Measurements from ENCODE around the gene TMEM170A. TPM values are rescaled to one million over a fixed set of nuclear protein-coding genes. Genes with fewer than 3 reads are reported as not detected.
A peak's percentile ranks its signal among the peaks of the same experiment; 100 is the strongest.
"Not testable (repeated sequence)": the region's sequence is repeated elsewhere in the genome, so short reads cannot be mapped to it uniquely, and the experiment has no call there.

TMEM170A gene
- total and polyA plus RNA-seq, 8 donors = 4.3 to 12.6 (median 8.6) TPM

GRCh38 chr16:75471723-75472633 lies 7.5 kb upstream of the TMEM170A start:
- Histone ChIP-seq H3K4me1 (no peaks in the 10 kb centered on the region), H3K36me3 (no peaks in the 10 kb centered on the region), H3K27ac (no peak overlapping the region), H3K9me3 (no peaks in the 10 kb centered on the region), H3K4me3 (no peak overlapping the region), H3K27me3 (no peaks in the 10 kb centered on the region)
- 11 to 15% methylated on average over 10 of the region's 10 CpGs for WGBS, 2 donors
- intact Hi-C loops (cut with DNase I) = loop anchor here in 2 of 3 donors (5.0 to 10.0 kb wide), 3 partner anchors 153 to 293 kb away; partner anchors contain the start of gene ADAT1 (in 1 of the 2)
- ATAC-seq = peak; percentile 85 to 99 (median 98)
- DNase-seq = peak in 4 of 6 donors; percentile 37 to 66 (median 41)
- TF ChIP-seq CTCF (IDR thresholded peaks at IDR 0.05) = peak in 3 of 4 donors; percentile 41 to 62 (median 60)
- FAIRE-seq = peak; percentile 37

GRCh38 chr16:75466760-75467159 lies 2.3 kb upstream of the TMEM170A start:
- no peak for TF ChIP-seq CTCF (IDR thresholded peaks at IDR 0.05)
- no peak for DNase-seq
- WGBS, 2 donors = 64 to 76% methylated on average over 2 of the region's 2 CpGs
- FAIRE-seq = no peak
- no peaks in the 10 kb centered on the region for H3K27me3 ChIP-seq
- no peak overlapping the region for H3K4me3 ChIP-seq
- H3K36me3 ChIP-seq = no peaks in the 10 kb centered on the region
- H3K4me1 ChIP-seq = peaks cover 3 to 15% (median 5%) of the 10 kb centered on the region in 3 donors
- intact Hi-C loops (cut with DNase I) = no loop called here
- H3K27ac ChIP-seq = no peak overlapping the region
- ATAC-seq = no peak
- H3K9me3 ChIP-seq = no peaks in the 10 kb centered on the region

- H3K36me3 ChIP-seq; FAIRE-seq; H3K27me3 ChIP-seq; intact Hi-C loops (cut with DNase I); H3K9me3 ChIP-seq: not testable (repeated sequence)
- ATAC-seq = peak; percentile 38 to 51 (median 46)
- WGBS, 2 donors = 0 to 1% methylated on average over 38 to 39 of the region's 39 CpGs
- peak overlapping the region; percentile 80 to 95 (median 93) for H3K4me3 ChIP-seq
- H3K27ac ChIP-seq = peak overlapping the region; percentile 91 to 96 (median 94)
- H3K4me1 ChIP-seq = peaks cover 9 to 26% (median 10%) of the 10 kb centered on the region in 3 donors
- peak; percentile 59 to 84 (median 68) for DNase-seq
Observed at GRCh38 chr16:75463389-75464121, 934 bp downstream of the TMEM170A start.

- ATAC-seq (no peak), FAIRE-seq (no peak), DNase-seq (no peak)
- peak overlapping the region in 1 of 4 donors; percentile 96 for H3K27ac ChIP-seq
- H3K4me3 ChIP-seq = peak overlapping the region in 2 of 4 donors; percentile 80 to 94
- no peak for TF ChIP-seq CTCF (IDR thresholded peaks at IDR 0.05)
- H3K27me3 ChIP-seq = no peaks in the 10 kb centered on the region
- intact Hi-C loops (cut with DNase I) = no loop called here
- H3K36me3 ChIP-seq = no peaks in the 10 kb centered on the region
- 12 to 15% methylated on average over 2 of the region's 2 CpGs for WGBS, 2 donors
- H3K4me1 ChIP-seq = peaks cover 9 to 26% (median 13%) of the 10 kb centered on the region in 3 donors
- no peaks in the 10 kb centered on the region for H3K9me3 ChIP-seq
Observed at GRCh38 chr16:75462806-75463205, 1.7 kb downstream of the TMEM170A start.

- FAIRE-seq (no peak), DNase-seq (no peak), ATAC-seq (no peak)
- peak overlapping the region in 1 of 4 donors; percentile 20 for H3K27ac ChIP-seq
- WGBS, 2 donors = 22 to 36% methylated on average over 2 of the region's 2 CpGs
- H3K4me3 ChIP-seq = no peak overlapping the region
- intact Hi-C loops (cut with DNase I) = no loop called here
- H3K36me3 ChIP-seq = no peaks in the 10 kb centered on the region
- H3K4me1 ChIP-seq = peaks cover 9 to 34% (median 16%) of the 10 kb centered on the region in 3 donors
- H3K27me3 ChIP-seq = no peaks in the 10 kb centered on the region
- no peak for TF ChIP-seq CTCF (IDR thresholded peaks at IDR 0.05)
- no peaks in the 10 kb centered on the region for H3K9me3 ChIP-seq
Observed at GRCh38 chr16:75461575-75461974, 2.9 kb downstream of the TMEM170A start.
